Measurements from ENCODE around the gene FHOD3. TPM values are rescaled to one million over a fixed set of nuclear protein-coding genes. Genes with fewer than 3 reads are reported as not detected.

The FHOD3 gene
- total and polyA plus RNA-seq, 7 experiments from 2014 or later = not detected

- Mint-ChIP-seq H3K36me3 (peaks cover 5 to 41% (median 38%) of the 10 kb centered on the region in 5 donors), H3K27me3 (no peaks in the 10 kb centered on the region), H3K4me1 (peaks cover 0 to 11% (median 5%) of the 10 kb centered on the region in 7 donors), H3K9me3 (no peaks in the 10 kb centered on the region), H3K27ac (no peak overlapping the region), H3K4me3 (no peak overlapping the region)
- ChIA-PET POLR2A (no interaction called here), CTCF (interaction anchor here (1.3 to 1.6 kb wide), 3 partner anchors 11 to 120 kb away, joined by 4 to 8 read pairs (median 6); no protein-coding TSS in a partner anchor)
- Histone ChIP-seq H3K36me3 (ENCODE audit: control insufficient read depth in 2 of 3, insufficient read depth in 3 of 3, low read length in 3 of 3) (peaks cover 12 to 42% (median 21%) of the 10 kb centered on the region in 3 experiments), H3K4me1 (ENCODE audit: control insufficient read depth in 2 of 2, insufficient read depth in 2 of 2, low read length in 2 of 2) (no peaks in the 10 kb centered on the region), H3K27ac (ENCODE audit: low read depth, low read length) (no peak overlapping the region), H3K27me3 (ENCODE audit: control insufficient read depth in 2 of 2, insufficient read depth in 2 of 2, low read length in 2 of 2) (no peaks in the 10 kb centered on the region), H3K9me3 (ENCODE audit: control insufficient read depth in 2 of 3, low read length in 3 of 3) (no peaks in the 10 kb centered on the region), H3K4me3 (ENCODE audit: low read length) (no peak overlapping the region)
- DNase-seq (no peak), ATAC-seq (no peak)
- intact Hi-C loops (cut with micrococcal nuclease) = loop anchor here (1.0 to 2.0 kb wide), 5 partner anchors 14 to 791 kb away; no protein-coding TSS in a partner anchor
Observed at GRCh38 chr18:36808681-36809080, 511.2 kb downstream of the FHOD3 start.

GRCh38 chr18:36809590-36810381 is 512.3 kb downstream of the FHOD3 start:
- POLR2A ChIA-PET = interaction anchor here (1.0 kb wide), 1 partner anchor 20 kb away, joined by 3 read pairs; no protein-coding TSS in a partner anchor
- no peaks in the 10 kb centered on the region for H3K4me1 ChIP-seq (ENCODE audit: control insufficient read depth in 2 of 2, insufficient read depth in 2 of 2, low read length in 2 of 2)
- peaks cover 8 to 36% (median 28%) of the 10 kb centered on the region in 5 donors for H3K36me3 Mint-ChIP-seq
- DNase-seq (peak in 7 of 9 donors; percentile 29 to 72 (median 57)), ATAC-seq (peak; percentile 92)
- intact Hi-C loops (cut with micrococcal nuclease) = loop anchor here (1.0 to 2.0 kb wide), 5 partner anchors 15 to 792 kb away; no protein-coding TSS in a partner anchor
- H3K27me3 ChIP-seq (ENCODE audit: control insufficient read depth in 2 of 2, insufficient read depth in 2 of 2, low read length in 2 of 2) = no peaks in the 10 kb centered on the region
- no peak overlapping the region for H3K4me3 Mint-ChIP-seq
- CTCF ChIA-PET = interaction anchor here (0.6 to 1.8 kb wide), 9 partner anchors 12 to 714 kb away, joined by 3 to 8 read pairs (median 4); partner anchors contain the start of genes KIAA1328 and TPGS2
- no peak overlapping the region for H3K27ac ChIP-seq (ENCODE audit: low read depth, low read length)
- no peaks in the 10 kb centered on the region for H3K9me3 ChIP-seq (ENCODE audit: control insufficient read depth in 2 of 3, low read length in 3 of 3)
- no peaks in the 10 kb centered on the region for H3K27me3 Mint-ChIP-seq
- H3K4me3 ChIP-seq (ENCODE audit: low read length) = no peak overlapping the region
- H3K4me1 Mint-ChIP-seq = peaks cover 0 to 16% (median 5%) of the 10 kb centered on the region in 7 donors
- no peaks in the 10 kb centered on the region for H3K9me3 Mint-ChIP-seq
- no peak overlapping the region for H3K27ac Mint-ChIP-seq
- peaks cover 7 to 33% (median 19%) of the 10 kb centered on the region in 3 experiments for H3K36me3 ChIP-seq (ENCODE audit: control insufficient read depth in 2 of 3, insufficient read depth in 3 of 3, low read length in 3 of 3)

- H3K27ac ChIP-seq (ENCODE audit: low read depth, low read length) = no peak overlapping the region
- H3K36me3 ChIP-seq (ENCODE audit: control insufficient read depth in 2 of 3, insufficient read depth in 3 of 3, low read length in 3 of 3) = peaks cover 3 to 27% (median 8%) of the 10 kb centered on the region in 3 experiments
- no peaks in the 10 kb centered on the region for H3K27me3 ChIP-seq (ENCODE audit: control insufficient read depth in 2 of 2, insufficient read depth in 2 of 2, low read length in 2 of 2)
- ATAC-seq = no peak
- no peaks in the 10 kb centered on the region for H3K9me3 ChIP-seq (ENCODE audit: control insufficient read depth in 2 of 3, low read length in 3 of 3)
- DNase-seq = no peak
- POLR2A ChIA-PET = no interaction called here
- Mint-ChIP-seq H3K4me1 (peaks cover 0 to 21% (median 5%) of the 10 kb centered on the region in 7 donors), H3K27ac (peak overlapping the region in 1 of 9 donors; percentile 34), H3K4me3 (no peak overlapping the region), H3K36me3 (peaks cover 4 to 24% (median 13%) of the 10 kb centered on the region in 5 donors), H3K9me3 (no peaks in the 10 kb centered on the region), H3K27me3 (no peaks in the 10 kb centered on the region)
- CTCF ChIA-PET = interaction anchor here (0.9 to 1.8 kb wide), 6 partner anchors 12 to 715 kb away, joined by 3 to 7 read pairs (median 4); partner anchors contain the start of genes KIAA1328 and TPGS2
- H3K4me3 ChIP-seq (ENCODE audit: low read length) = no peak overlapping the region
- intact Hi-C loops (cut with micrococcal nuclease) = no loop called here
- no peaks in the 10 kb centered on the region for H3K4me1 ChIP-seq (ENCODE audit: control insufficient read depth in 2 of 2, insufficient read depth in 2 of 2, low read length in 2 of 2)
Observed at GRCh38 chr18:36811430-36811829, 513.9 kb downstream of the FHOD3 start.

GRCh38 chr18:36811955-36812354 is 514.4 kb downstream of the FHOD3 start:
- POLR2A ChIA-PET = no interaction called here

GRCh38 chr18:36812678-36813077 is 515.2 kb downstream of the FHOD3 start:
- peaks cover 4 to 21% (median 4%) of the 10 kb centered on the region in 5 donors for H3K36me3 Mint-ChIP-seq
- ChIA-PET POLR2A (no interaction called here), CTCF (interaction anchor here (1.0 kb wide), 1 partner anchor 28 kb away, joined by 3 read pairs; no protein-coding TSS in a partner anchor)
- peak overlapping the region in 1 of 9 donors; percentile 42 for H3K27ac Mint-ChIP-seq
- Histone ChIP-seq H3K9me3 (ENCODE audit: control insufficient read depth in 2 of 3, low read length in 3 of 3) (no peaks in the 10 kb centered on the region), H3K27me3 (ENCODE audit: control insufficient read depth in 2 of 2, insufficient read depth in 2 of 2, low read length in 2 of 2) (no peaks in the 10 kb centered on the region), H3K27ac (ENCODE audit: low read depth, low read length) (no peak overlapping the region), H3K4me3 (ENCODE audit: low read length) (no peak overlapping the region), H3K36me3 (ENCODE audit: control insufficient read depth in 2 of 3, insufficient read depth in 3 of 3, low read length in 3 of 3) (peaks cover 0 to 28% (median 0%) of the 10 kb centered on the region in 3 experiments), H3K4me1 (ENCODE audit: control insufficient read depth in 2 of 2, insufficient read depth in 2 of 2, low read length in 2 of 2) (no peaks in the 10 kb centered on the region)
- no peak overlapping the region for H3K4me3 Mint-ChIP-seq
- no peaks in the 10 kb centered on the region for H3K27me3 Mint-ChIP-seq
- no peaks in the 10 kb centered on the region for H3K9me3 Mint-ChIP-seq
- H3K4me1 Mint-ChIP-seq = peaks cover 0 to 21% (median 5%) of the 10 kb centered on the region in 7 donors
- DNase-seq (no peak), ATAC-seq (no peak)
- intact Hi-C loops (cut with micrococcal nuclease) = no loop called here

More at GRCh38 chr18:36811955-36812354, 514.4 kb downstream of the FHOD3 start:
- no peaks in the 10 kb centered on the region for H3K27me3 ChIP-seq (ENCODE audit: control insufficient read depth in 2 of 2, insufficient read depth in 2 of 2, low read length in 2 of 2)
- H3K27me3 Mint-ChIP-seq = no peaks in the 10 kb centered on the region
- peak overlapping the region in 2 of 9 donors; percentile 14 to 34 for H3K27ac Mint-ChIP-seq
- H3K4me3 ChIP-seq (ENCODE audit: low read length) = no peak overlapping the region
- no peak overlapping the region for H3K27ac ChIP-seq (ENCODE audit: low read depth, low read length)
- CTCF ChIA-PET = interaction anchor here (1.0 kb wide), 1 partner anchor 527 kb away, joined by 3 read pairs; no protein-coding TSS in a partner anchor
- intact Hi-C loops (cut with micrococcal nuclease) = no loop called here
- no peak for DNase-seq
- peaks cover 1 to 29% (median 7%) of the 10 kb centered on the region in 3 experiments for H3K36me3 ChIP-seq (ENCODE audit: control insufficient read depth in 2 of 3, insufficient read depth in 3 of 3, low read length in 3 of 3)
- no peak overlapping the region for H3K4me3 Mint-ChIP-seq
- H3K4me1 Mint-ChIP-seq = peaks cover 0 to 21% (median 5%) of the 10 kb centered on the region in 7 donors
- H3K36me3 Mint-ChIP-seq = peaks cover 4 to 25% (median 9%) of the 10 kb centered on the region in 5 donors
- no peaks in the 10 kb centered on the region for H3K9me3 Mint-ChIP-seq
- no peaks in the 10 kb centered on the region for H3K9me3 ChIP-seq (ENCODE audit: control insufficient read depth in 2 of 3, low read length in 3 of 3)
- no peaks in the 10 kb centered on the region for H3K4me1 ChIP-seq (ENCODE audit: control insufficient read depth in 2 of 2, insufficient read depth in 2 of 2, low read length in 2 of 2)
- ATAC-seq = no peak

- Mint-ChIP-seq H3K4me1 (peaks cover 0 to 25% (median 5%) of the 10 kb centered on the region in 7 donors), H3K4me3 (no peak overlapping the region), H3K36me3 (peaks cover 4 to 22% (median 5%) of the 10 kb centered on the region in 5 donors), H3K9me3 (no peaks in the 10 kb centered on the region), H3K27me3 (no peaks in the 10 kb centered on the region), H3K27ac (peak overlapping the region in 6 of 9 donors; percentile 6 to 63 (median 16))
- POLR2A ChIA-PET = no interaction called here
- H3K36me3 ChIP-seq (ENCODE audit: control insufficient read depth in 2 of 3, insufficient read depth in 3 of 3, low read length in 3 of 3) = peaks cover 0 to 32% (median 0%) of the 10 kb centered on the region in 3 experiments
- ATAC-seq (no peak), DNase-seq (no peak)
- H3K27ac ChIP-seq (ENCODE audit: low read depth, low read length) = no peak overlapping the region
- no peaks in the 10 kb centered on the region for H3K9me3 ChIP-seq (ENCODE audit: control insufficient read depth in 2 of 3, low read length in 3 of 3)
- no peaks in the 10 kb centered on the region for H3K27me3 ChIP-seq (ENCODE audit: control insufficient read depth in 2 of 2, insufficient read depth in 2 of 2, low read length in 2 of 2)
- intact Hi-C loops (cut with micrococcal nuclease) = no loop called here
- H3K4me1 ChIP-seq (ENCODE audit: control insufficient read depth in 2 of 2, insufficient read depth in 2 of 2, low read length in 2 of 2) = no peaks in the 10 kb centered on the region
- H3K4me3 ChIP-seq (ENCODE audit: low read length) = no peak overlapping the region
- CTCF ChIA-PET = interaction anchor here (1.0 kb wide), 1 partner anchor 27 kb away, joined by 3 read pairs; no protein-coding TSS in a partner anchor
Observed at GRCh38 chr18:36813101-36813775, 515.7 kb downstream of the FHOD3 start.

Data from naive thymus-derived CD4-positive, alpha-beta T cell (primary cell).